ENCODE measurements around the gene APOE. TPM values are rescaled to one million over a fixed set of nuclear protein-coding genes. Genes with fewer than 3 reads are reported as not detected.
"Not testable (repeated sequence)": the region's sequence is repeated elsewhere in the genome, so short reads cannot be mapped to it uniquely, and the experiment has no call there.

Gene APOE
- total RNA-seq, 1 experiment from 2014 or later = 530 TPM

- H3T11ph ChIP-seq (ENCODE audit: low read length) = no peak overlapping the region
- H3K79me1 ChIP-seq (ENCODE audit: insufficient read depth, low read depth, low read length, poor library complexity, severe bottlenecking) = peaks cover 9% of the 10 kb centered on the region
- no peak overlapping the region for H4K5ac ChIP-seq (ENCODE audit: insufficient read length, low read depth, low read length)
- no peak overlapping the region for H2BK12ac ChIP-seq (ENCODE audit: insufficient read length, low read depth, low read length)
- H4K91ac ChIP-seq (ENCODE audit: insufficient read length, low read depth, low read length) = no peak overlapping the region
- H3K18ac ChIP-seq (ENCODE audit: insufficient read length, low read depth, low read length) = no peak overlapping the region
- H3K9me3 Mint-ChIP-seq = no peaks in the 10 kb centered on the region
- peaks cover 11% of the 10 kb centered on the region for H3K79me2 ChIP-seq (ENCODE audit: insufficient read depth, low read length)
- H3K9ac ChIP-seq (ENCODE audit: extremely low read depth, insufficient read length, low read length) = no peak overlapping the region
- no peak overlapping the region for H3K27ac Mint-ChIP-seq
- no peak overlapping the region for H2AFZ ChIP-seq (ENCODE audit: low read length)
- no peak overlapping the region for H2BK5ac ChIP-seq (ENCODE audit: insufficient read length, low read length)
- no peak overlapping the region for H2BK15ac ChIP-seq (ENCODE audit: low read depth, low read length)
- H3K14ac ChIP-seq (ENCODE audit: insufficient read depth, low read length) = no peak overlapping the region
- H3K36me3 Mint-ChIP-seq (ENCODE audit: insufficient read depth in 1 of 3, low read depth in 3 of 3) = peaks cover 34 to 67% (median 64%) of the 10 kb centered on the region in 3 experiments
- H2AK5ac ChIP-seq (ENCODE audit: insufficient read length, low read length) = no peak overlapping the region
- H2BK120ac ChIP-seq (ENCODE audit: low read depth, low read length, poor library complexity, severe bottlenecking) = no peak overlapping the region
- H3K27me3 Mint-ChIP-seq (ENCODE audit: low read depth) = no peaks in the 10 kb centered on the region; the same call in 1 of the 2 replicates
- no peak overlapping the region for H4K8ac ChIP-seq (replicated peaks; ENCODE audit: insufficient read length, low read depth, low read length)
- no peak overlapping the region for H3K23ac ChIP-seq (ENCODE audit: insufficient read length, low read depth, low read length)
- H2BK20ac ChIP-seq (ENCODE audit: low read depth, low read length, poor library complexity, severe bottlenecking) = no peak overlapping the region
- no peak overlapping the region for H3K27ac ChIP-seq (ENCODE audit: insufficient read length, low read depth, low read length)
- peaks cover 3% of the 10 kb centered on the region for H4K20me1 ChIP-seq (ENCODE audit: control insufficient read depth, insufficient read depth, insufficient read length)
- no peak for DNase-seq
- H3K4me1 ChIP-seq (ENCODE audit: insufficient read depth, low read length) = peaks cover 6% of the 10 kb centered on the region; the same call in 1 of the 2 replicates
- H3K4ac ChIP-seq (ENCODE audit: low read depth, low read length) = no peak overlapping the region
- TF ChIP-seq CTCF (conservative IDR thresholded peaks at IDR 0.05) = no peak
- peaks cover 6% of the 10 kb centered on the region for H3K23me2 ChIP-seq (ENCODE audit: insufficient read length, low read depth, low read length, poor library complexity, severe bottlenecking)
- no CpG with 5 or more reads among the region's 4 CpGs for WGBS (ENCODE audit: extremely low coverage, insufficient read length, low lambda C conversion rate)
- no peak overlapping the region for H3K56ac ChIP-seq (ENCODE audit: insufficient read length, low read depth, low read length)
- no peak overlapping the region for H3K4me2 ChIP-seq (ENCODE audit: insufficient read depth, insufficient read length, low read length)
- H3K4me1 Mint-ChIP-seq = peaks cover 3 to 28% of the 10 kb centered on the region in 2 experiments
- H3K9me3 ChIP-seq (ENCODE audit: control insufficient read depth, low read depth, low read length) = no peaks in the 10 kb centered on the region
- no peaks in the 10 kb centered on the region for H3K27me3 ChIP-seq (ENCODE audit: insufficient read depth, low read length)
- H3K4me3 Mint-ChIP-seq = no peak overlapping the region
Measured at GRCh38 chr19:44887648-44888047, 17.9 kb upstream of the APOE start.

GRCh38 chr19:44888335-44888734, 17.3 kb upstream of the APOE start:
- H2AK5ac ChIP-seq (ENCODE audit: insufficient read length, low read length); DNase-seq; H2BK120ac ChIP-seq (ENCODE audit: low read depth, low read length, poor library complexity, severe bottlenecking); H2BK20ac ChIP-seq (ENCODE audit: low read depth, low read length, poor library complexity, severe bottlenecking); H4K8ac ChIP-seq (replicated peaks; ENCODE audit: insufficient read length, low read depth, low read length); H3K9me3 Mint-ChIP-seq; H2BK5ac ChIP-seq (ENCODE audit: insufficient read length, low read length); H2AFZ ChIP-seq (ENCODE audit: low read length); H3K9me3 ChIP-seq (ENCODE audit: control insufficient read depth, low read depth, low read length); H4K20me1 ChIP-seq (ENCODE audit: control insufficient read depth, insufficient read depth, insufficient read length); H3K4me3 Mint-ChIP-seq; H3K56ac ChIP-seq (ENCODE audit: insufficient read length, low read depth, low read length); H3K23me2 ChIP-seq (ENCODE audit: insufficient read length, low read depth, low read length, poor library complexity, severe bottlenecking); H3K18ac ChIP-seq (ENCODE audit: insufficient read length, low read depth, low read length); H3K27ac ChIP-seq (ENCODE audit: insufficient read length, low read depth, low read length); H3K27me3 ChIP-seq (ENCODE audit: insufficient read depth, low read length); H4K91ac ChIP-seq (ENCODE audit: insufficient read length, low read depth, low read length); H3K27me3 Mint-ChIP-seq (ENCODE audit: low read depth); H3T11ph ChIP-seq (ENCODE audit: low read length); H3K27ac Mint-ChIP-seq; H3K14ac ChIP-seq (ENCODE audit: insufficient read depth, low read length); H3K23ac ChIP-seq (ENCODE audit: insufficient read length, low read depth, low read length); H3K4me2 ChIP-seq (ENCODE audit: insufficient read depth, insufficient read length, low read length); H3K4me1 ChIP-seq (ENCODE audit: insufficient read depth, low read length); H2BK15ac ChIP-seq (ENCODE audit: low read depth, low read length); H3K9ac ChIP-seq (ENCODE audit: extremely low read depth, insufficient read length, low read length); H3K4ac ChIP-seq (ENCODE audit: low read depth, low read length); H4K5ac ChIP-seq (ENCODE audit: insufficient read length, low read depth, low read length); H2BK12ac ChIP-seq (ENCODE audit: insufficient read length, low read depth, low read length): not testable (repeated sequence)
- WGBS (ENCODE audit: extremely low coverage, insufficient read length, low lambda C conversion rate) = no CpG with 5 or more reads among the region's 5 CpGs
- Mint-ChIP-seq H3K36me3 (ENCODE audit: insufficient read depth in 1 of 3, low read depth in 3 of 3) (peaks cover 40 to 67% (median 67%) of the 10 kb centered on the region in 3 experiments), H3K4me1 (peaks cover 3 to 25% of the 10 kb centered on the region in 2 experiments)
- Histone ChIP-seq H3K79me2 (ENCODE audit: insufficient read depth, low read length) (peaks cover 12% of the 10 kb centered on the region), H3K79me1 (ENCODE audit: insufficient read depth, low read depth, low read length, poor library complexity, severe bottlenecking) (peaks cover 13% of the 10 kb centered on the region)
